Prostate gland (tissue), 2 donors: ENCODE measurements around the gene EIF4EBP3. TPM values are rescaled to one million over a fixed set of nuclear protein-coding genes. Genes with fewer than 3 reads are reported as not detected.
A peak's percentile ranks its signal among the peaks of the same experiment; 100 is the strongest.
"Not testable (repeated sequence)": the region's sequence is repeated elsewhere in the genome, so short reads cannot be mapped to it uniquely, and the experiment has no call there.

Experiments used
- DNase-seq: peaks from one replicate; pipeline ENCODE4 v3.0.0-alpha.2; 2019; ENCODE audit warnings: low spot score
- H3K27ac ChIP-seq, 2 donors: fragments of 200-600 bp; sonication (generic); 2 replicates each; pipeline ENCODE4 v1.5.1; 2017 to 2019
- H3K27me3 ChIP-seq: fragments of 200-600 bp; sonication (generic); replicated peaks from 2 replicates; pipeline ENCODE4 v1.5.1; 2019; ENCODE audit not compliant: insufficient read depth
- H3K36me3 ChIP-seq, 2 donors: fragments of 200-600 bp; sonication (generic); 1 replicate in 1 of 2; 2 replicates in 1 of 2; pipeline versions ENCODE4 v1.5.1 to v1.8.1; 2017 to 2019
- H3K4me1 ChIP-seq: fragments of 200-600 bp; sonication (generic); replicated peaks from 2 replicates; pipeline ENCODE4 v1.5.1; 2019
- H3K4me3 ChIP-seq, 2 donors: fragments of 200-600 bp; sonication (generic); 2 replicates each; pipeline ENCODE4 v1.5.1; 2017 to 2019
- H3K9me3 ChIP-seq: fragments of 200-600 bp; sonication (generic); 2 replicates; pipeline ENCODE4 v1.5.1; 2017
- POLR2A ChIP-seq: fragments of 450-650 bp; IDR thresholded peaks from one replicate; pipeline ENCODE4 v1.6.1; 2016; ENCODE audit warnings: antibody characterized with exemption, mild to moderate bottlenecking
- POLR2AphosphoS5 ChIP-seq: sonication (generic); formaldehyde crosslinking; IDR thresholded peaks from one replicate; pipeline ENCODE4 v1.6.1; 2017; ENCODE audit warnings: antibody characterized with exemption
- WGBS: methylation state at CpG from one replicate; pipeline ENCODE4 v1.1.5; 2018; 5-methylcytosine and 5-hydroxymethylcytosine counted together
- intact Hi-C: fragments of 100-400 bp; cut with DNase I; formaldehyde crosslinking; loops from one replicate; pipeline ENCODE4 v1.14.2; 2022
- total RNA-seq, 2 donors: library from RNA; depleted of rRNA; stranded (reverse); fragments of >200 nt; gene quantifications; one replicate each; pipeline ENCODE4 v1.1.0, GENCODE V29; 2016
- TF ChIP-seq, protein P1 (sequence below), 4 experiments: fragments of 200-600 bp in 2 of 4; fragments of 450-650 bp in 2 of 4; sonication (generic) in 2 of 4; IDR thresholded peaks; 1 replicate in 3 of 4; 2 replicates in 1 of 4; pipeline ENCODE4 v1.5.1; 2016 to 2019; ENCODE audit warnings: antibody characterized with exemption in 4 of 4, mild to moderate bottlenecking in 2 of 4, moderate library complexity in 2 of 4

Gene EIF4EBP3
- total RNA-seq, 2 donors from 2014 or later: 28.3 to 41.4 TPM

DNA sequence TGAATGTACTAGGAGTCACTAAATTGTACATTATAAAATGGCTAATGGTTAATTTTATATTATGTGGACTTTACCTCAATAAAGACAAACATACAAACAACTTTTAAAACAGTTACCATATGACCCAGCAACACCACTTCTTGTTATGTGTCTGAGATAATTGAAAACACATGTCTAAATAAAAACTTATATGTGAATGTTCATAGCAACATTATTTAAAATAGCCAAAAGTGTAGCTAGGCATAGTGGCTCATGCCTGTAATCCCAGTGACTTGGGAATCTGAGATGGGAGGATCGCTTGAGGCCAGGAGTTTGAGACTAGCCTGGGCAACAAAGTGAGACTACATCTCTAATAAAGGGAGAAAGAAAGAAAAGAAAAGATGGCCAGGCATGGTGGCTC is 40.0 kb downstream of the EIF4EBP3 start:
- Histone ChIP-seq H3K27me3 (no peaks in the 10 kb centered on the region), H3K36me3 (no peaks in the 10 kb centered on the region), H3K27ac (no peak overlapping the region), H3K4me1 (no peaks in the 10 kb centered on the region), H3K4me3 (no peak overlapping the region), H3K9me3 (no peaks in the 10 kb centered on the region)
- intact Hi-C loops: no loop called here
- DNase-seq: no peak
- no peak for TF ChIP-seq POLR2A
- TF ChIP-seq, protein P1, sequence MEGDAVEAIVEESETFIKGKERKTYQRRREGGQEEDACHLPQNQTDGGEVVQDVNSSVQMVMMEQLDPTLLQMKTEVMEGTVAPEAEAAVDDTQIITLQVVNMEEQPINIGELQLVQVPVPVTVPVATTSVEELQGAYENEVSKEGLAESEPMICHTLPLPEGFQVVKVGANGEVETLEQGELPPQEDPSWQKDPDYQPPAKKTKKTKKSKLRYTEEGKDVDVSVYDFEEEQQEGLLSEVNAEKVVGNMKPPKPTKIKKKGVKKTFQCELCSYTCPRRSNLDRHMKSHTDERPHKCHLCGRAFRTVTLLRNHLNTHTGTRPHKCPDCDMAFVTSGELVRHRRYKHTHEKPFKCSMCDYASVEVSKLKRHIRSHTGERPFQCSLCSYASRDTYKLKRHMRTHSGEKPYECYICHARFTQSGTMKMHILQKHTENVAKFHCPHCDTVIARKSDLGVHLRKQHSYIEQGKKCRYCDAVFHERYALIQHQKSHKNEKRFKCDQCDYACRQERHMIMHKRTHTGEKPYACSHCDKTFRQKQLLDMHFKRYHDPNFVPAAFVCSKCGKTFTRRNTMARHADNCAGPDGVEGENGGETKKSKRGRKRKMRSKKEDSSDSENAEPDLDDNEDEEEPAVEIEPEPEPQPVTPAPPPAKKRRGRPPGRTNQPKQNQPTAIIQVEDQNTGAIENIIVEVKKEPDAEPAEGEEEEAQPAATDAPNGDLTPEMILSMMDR (IDR thresholded peaks at IDR 0.05): no peak
- no peak for TF ChIP-seq POLR2AphosphoS5
- WGBS: 100% methylated on average over 1 of the region's 1 CpG

- 69% methylated on average over 5 of the region's 5 CpGs for WGBS
- Histone ChIP-seq H3K27me3 (no peaks in the 10 kb centered on the region), H3K36me3 (no peaks in the 10 kb centered on the region), H3K27ac (no peak overlapping the region), H3K9me3 (no peaks in the 10 kb centered on the region), H3K4me1 (no peaks in the 10 kb centered on the region), H3K4me3 (no peak overlapping the region)
- no peak for TF ChIP-seq POLR2A
- TF ChIP-seq POLR2AphosphoS5: no peak
- TF ChIP-seq, protein P1 (IDR thresholded peaks at IDR 0.05): no peak
- intact Hi-C loops: no loop called here
- no peak for DNase-seq
Observed at GRCh38 chr5:140588311-140589070, 41.0 kb downstream of the EIF4EBP3 start.

- intact Hi-C loops: no loop called here
Observed at GRCh38 chr5:140590861-140591260, 43.4 kb downstream of the EIF4EBP3 start.

DNA sequence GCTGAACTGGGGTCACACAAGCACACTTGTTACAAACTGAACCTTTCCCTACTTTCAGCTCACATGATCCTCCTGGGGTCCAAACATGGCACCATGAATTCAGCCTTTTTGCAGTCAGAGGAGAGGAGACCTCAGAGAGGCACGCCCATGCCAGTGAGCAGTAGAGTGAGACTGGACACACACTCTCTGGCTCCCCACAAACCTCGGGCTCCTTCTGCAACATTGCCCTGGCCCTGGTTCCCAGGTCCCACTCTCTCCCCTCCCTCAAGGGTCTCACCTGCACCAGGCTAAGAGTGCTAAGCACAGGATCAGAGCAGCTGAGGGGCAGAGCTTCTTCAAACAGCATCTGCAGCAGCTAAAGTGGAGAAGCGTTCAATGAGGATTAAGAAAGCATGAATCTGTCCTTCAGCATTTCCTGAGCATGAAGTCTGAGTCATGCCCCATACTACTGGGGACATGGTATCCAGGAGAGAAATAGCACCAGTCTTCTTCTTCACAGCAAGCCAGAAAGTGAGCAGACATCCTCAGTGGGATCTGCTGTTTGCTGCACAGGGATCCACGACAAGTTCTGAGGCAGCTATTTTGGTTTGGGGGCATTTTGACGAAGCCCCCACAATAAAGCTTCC is 44.4 kb downstream of the EIF4EBP3 start:
- H3K4me1 ChIP-seq: no peaks in the 10 kb centered on the region
- no peaks in the 10 kb centered on the region for H3K9me3 ChIP-seq
- intact Hi-C loops: no loop called here
- H3K36me3 ChIP-seq: no peaks in the 10 kb centered on the region
- WGBS: 77% methylated on average over 5 of the region's 5 CpGs
- no peak for DNase-seq
- TF ChIP-seq, protein P1 (IDR thresholded peaks at IDR 0.05): no peak
- TF ChIP-seq POLR2A (no peak), POLR2AphosphoS5 (no peak)
- H3K4me3 ChIP-seq: no peak overlapping the region
- H3K27me3 ChIP-seq: no peaks in the 10 kb centered on the region
- H3K27ac ChIP-seq: no peak overlapping the region

More at GRCh38 chr5:140590861-140591260, 43.4 kb downstream of the EIF4EBP3 start:
- Histone ChIP-seq H3K9me3 (no peaks in the 10 kb centered on the region), H3K4me3 (no peak overlapping the region), H3K27me3 (no peaks in the 10 kb centered on the region), H3K4me1 (no peaks in the 10 kb centered on the region), H3K36me3 (no peaks in the 10 kb centered on the region), H3K27ac (no peak overlapping the region)
- DNase-seq: no peak
- WGBS: 76% methylated on average over 7 of the region's 7 CpGs
- TF ChIP-seq POLR2A (no peak), POLR2AphosphoS5 (no peak)
- TF ChIP-seq, protein P1 (IDR thresholded peaks at IDR 0.05): no peak

- intact Hi-C loops: not testable (repeated sequence)
Observed at GRCh38 chr5:140593070-140593469, 45.6 kb downstream of the EIF4EBP3 start.

More at GRCh38 chr5:140593070-140593469, 45.6 kb downstream of the EIF4EBP3 start:
- peak; percentile 38 for DNase-seq
- H3K4me1 ChIP-seq, H3K9me3 ChIP-seq, H3K36me3 ChIP-seq, H3K27me3 ChIP-seq, H3K4me3 ChIP-seq, H3K27ac ChIP-seq: not testable (repeated sequence)
- 39% methylated on average over 12 of the region's 14 CpGs for WGBS
